Iris pigment epithelial cell (primary cell): ENCODE data around the gene LRRC28.

Experiments
- DNase-seq: peaks from one replicate; pipeline ENCODE4 v3.0.0-alpha.2; 2011; ENCODE audit warnings: low read depth

LRRC28 gene

DNA sequence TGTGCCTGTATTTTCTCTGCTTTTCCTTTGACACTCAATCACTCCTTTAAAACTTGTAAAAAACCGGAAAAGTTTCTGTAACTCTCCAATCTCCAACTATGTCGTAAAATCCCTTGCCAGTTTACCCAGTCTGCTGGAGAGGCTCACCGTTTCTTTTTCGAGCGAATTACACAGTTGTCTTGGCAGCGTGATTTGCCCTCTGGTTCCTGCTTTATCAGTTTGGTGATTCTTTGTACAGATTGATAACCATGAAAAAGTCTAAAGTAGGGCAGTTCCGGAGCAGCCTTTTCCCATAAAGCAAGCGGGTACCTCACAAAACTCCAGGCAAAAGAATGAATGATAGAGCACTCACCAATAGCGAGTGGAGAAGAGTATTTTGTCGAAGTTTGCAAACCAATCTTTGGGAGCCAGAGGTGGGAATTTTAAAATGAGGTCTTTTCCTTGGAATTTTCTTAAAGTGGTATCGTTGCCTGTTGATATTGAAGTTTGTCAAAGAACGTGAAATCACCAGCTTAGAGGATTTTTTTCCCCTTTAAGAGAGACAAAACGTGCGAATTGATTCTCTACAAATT, 1.9 kb upstream of the LRRC28 start, which contains the start of gene TTC23:
TTC23 (minus strand) TSS at position 312 of the 572 bp plus-strand sequence. CDS start 20,869 bp downstream, outside the sequence.
- peak; percentile 92 for DNase-seq

DNA sequence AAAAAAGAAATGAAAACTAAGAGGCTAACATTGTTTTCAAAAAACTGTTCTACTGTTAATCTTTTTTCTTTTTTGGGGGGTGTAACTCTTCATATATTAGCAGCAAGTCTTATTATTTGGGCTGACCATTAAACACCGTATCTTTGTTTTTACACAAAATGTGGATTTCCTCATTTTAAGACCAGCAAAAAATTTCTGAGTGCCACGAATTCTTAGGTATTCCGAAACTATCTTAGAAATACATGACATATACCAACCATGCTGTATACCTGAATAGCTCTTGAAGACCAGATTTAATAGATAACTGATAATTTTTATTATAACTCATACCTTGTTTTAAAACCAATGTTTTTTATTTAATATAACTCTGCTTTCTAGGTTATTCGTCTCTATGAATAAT, 1.3 kb upstream of the LRRC28 start:
- no peak for DNase-seq

DNA sequence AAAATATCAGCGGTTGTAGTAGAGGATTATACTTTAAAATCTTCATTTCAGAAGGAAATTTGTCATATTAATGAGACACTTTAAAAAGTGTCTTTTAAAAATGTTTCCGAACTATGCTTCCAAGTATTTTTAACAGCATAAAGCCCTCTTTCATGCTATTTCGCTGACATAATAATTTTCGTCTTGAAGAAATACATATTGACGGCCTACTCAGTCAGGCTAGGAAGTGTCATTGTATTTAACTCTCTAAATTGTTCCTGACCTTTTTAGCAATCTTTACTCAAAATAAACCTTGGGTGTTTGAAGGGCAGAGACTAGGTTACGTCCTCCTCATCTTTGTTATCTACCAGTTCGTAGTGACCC, 806 bp upstream of the LRRC28 start:
- no peak for DNase-seq

DNA sequence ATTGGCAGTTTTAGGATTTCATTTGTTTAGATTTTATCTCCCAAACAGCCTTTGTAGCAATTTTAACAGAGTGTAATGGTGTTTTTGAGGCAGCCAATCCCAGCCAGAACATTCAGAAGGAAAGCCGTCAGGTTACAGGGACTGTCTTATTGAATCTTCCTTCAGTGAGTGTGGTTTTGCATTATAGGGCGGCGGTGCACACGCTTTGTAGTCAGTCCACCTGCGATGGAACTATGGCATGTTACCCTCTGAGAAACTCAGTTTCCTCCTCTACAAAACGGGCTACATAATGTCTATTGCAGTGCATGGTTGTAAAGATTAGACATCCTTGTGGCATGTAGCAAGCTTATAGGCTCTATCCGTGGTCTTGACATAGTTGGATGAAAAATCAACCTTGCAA, 1.0 kb downstream of the LRRC28 start:
- no peak for DNase-seq

DNA sequence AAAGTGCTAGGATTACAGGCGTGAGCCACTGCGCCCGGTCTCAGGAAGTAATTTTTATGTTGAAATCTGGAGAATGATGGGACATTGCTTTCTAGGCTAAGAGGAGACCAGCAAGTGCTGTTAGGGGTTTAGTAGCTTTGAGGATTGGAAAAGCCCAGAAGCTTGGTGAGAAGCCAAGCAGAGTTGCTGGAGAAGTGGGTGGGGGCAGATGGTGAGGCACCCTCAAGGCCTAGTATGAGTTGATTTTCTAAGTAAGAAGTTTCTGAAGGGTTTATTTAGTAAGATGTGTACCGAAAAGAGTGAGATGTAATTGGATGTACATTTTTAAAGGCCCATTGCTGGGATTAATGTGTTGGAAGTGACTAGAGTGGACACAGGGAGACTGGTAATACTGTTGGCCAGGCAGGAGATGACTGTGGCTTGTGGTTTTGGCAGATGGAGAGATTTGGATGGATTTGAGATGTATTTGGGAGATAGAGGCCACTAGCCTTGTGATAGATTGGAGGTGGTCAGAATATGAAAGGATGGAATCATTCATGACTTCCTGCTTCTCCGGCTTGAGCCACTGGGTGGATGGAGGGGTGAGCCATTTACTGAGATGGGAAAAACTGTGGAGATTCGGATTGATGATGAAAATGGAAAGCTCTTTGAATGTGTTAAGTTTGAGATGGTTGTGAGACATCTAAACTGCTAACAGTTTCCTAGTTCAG, 2.3 kb downstream of the LRRC28 start:
- DNase-seq, result peak; percentile 68

DNA sequence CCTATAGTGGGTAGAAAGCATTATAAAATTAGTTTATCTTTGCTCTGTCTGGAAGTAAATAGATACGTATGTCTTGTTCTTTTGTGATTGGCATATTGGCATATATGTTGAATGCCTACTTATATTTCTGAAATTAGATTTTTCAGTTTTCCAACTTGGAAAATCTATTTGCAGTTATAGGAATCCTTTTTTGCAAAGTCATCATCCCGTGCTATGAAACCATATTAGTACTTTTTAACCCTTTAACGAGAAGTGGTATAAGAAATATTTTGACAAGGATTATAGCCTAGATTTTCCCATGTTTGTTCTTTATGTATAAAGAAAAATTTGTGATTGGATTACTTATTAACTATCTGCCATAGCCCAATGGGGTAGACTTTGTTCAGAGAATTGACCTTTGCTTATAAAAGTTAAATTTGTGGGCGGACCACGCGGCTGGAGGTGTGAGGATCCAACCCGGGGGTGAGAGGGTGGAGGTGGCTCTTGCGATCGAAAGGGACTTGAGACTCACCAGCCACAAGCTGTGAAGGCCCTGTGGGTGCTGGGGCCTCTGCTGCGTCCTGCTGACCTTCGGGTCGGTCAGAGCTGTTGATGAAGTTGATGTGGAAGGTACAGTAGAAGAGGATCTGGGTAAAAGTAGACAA, 5.9 kb downstream of the LRRC28 start:
- no peak for DNase-seq

DNA sequence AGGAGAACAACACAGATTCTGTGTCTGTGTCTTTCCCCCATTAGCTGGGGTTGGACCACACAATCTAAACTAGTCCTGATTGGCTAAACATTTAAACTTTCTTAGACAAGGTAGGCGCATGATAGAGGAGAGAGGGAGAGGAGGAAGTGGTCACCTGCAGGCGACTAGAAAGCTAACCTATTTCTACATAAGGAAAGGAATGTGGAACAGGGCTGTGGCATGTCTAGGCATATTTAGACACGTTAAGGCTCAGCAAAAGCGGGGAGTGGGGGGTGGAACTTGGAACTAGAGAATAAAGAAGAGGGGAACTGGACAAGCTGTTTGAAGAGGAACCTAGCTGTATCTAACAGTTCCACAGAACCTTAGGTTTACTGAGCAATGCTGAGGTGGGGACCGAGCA, 12.8 kb downstream of the LRRC28 start:
- DNase-seq, result no peak

DNA sequence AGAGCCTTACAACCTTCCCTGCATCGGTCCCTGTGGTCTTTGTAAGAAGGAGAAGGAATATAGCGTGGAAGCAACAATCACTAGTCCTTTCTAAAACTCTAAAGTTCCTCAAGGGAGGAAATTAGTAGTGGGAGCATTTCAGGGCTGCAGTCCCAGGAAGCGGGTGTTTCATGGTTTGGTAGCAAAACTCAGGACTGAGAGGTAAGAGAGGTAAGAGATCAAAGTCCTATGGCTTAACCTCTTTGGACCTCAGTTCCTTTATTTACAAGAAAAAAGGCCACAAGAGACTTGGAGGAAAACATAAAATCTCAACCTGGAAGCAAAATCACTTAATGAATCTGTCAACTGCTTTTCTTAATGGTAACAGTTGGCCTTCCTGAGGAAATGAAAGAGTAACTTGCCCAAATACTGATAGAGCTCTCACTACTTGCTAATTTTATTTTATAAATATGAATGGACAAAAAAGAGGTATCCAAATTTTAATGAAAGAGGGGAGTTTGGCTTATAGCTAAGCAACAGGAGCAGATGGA, 14.3 kb downstream of the LRRC28 start:
- DNase-seq, result no peak

DNA sequence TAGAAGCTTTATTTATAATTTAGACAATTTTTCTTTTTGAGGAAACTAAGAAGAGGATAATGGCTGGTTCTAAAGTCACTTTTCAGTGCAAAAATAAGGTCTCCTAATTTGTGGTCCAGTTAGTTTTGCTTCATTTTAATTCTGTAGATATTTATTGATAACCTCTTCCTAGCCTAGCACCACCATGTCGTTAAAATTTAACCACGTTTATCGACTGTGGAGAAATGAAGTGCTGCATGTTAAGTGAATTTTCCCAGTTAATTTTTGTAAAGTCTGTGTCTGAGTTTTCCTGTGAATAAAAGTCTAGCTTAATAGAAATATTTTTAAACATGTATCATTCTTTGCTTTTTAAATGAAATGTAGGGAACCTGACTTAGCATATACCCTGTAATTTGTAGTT, 16.7 kb downstream of the LRRC28 start:
- no peak for DNase-seq

DNA sequence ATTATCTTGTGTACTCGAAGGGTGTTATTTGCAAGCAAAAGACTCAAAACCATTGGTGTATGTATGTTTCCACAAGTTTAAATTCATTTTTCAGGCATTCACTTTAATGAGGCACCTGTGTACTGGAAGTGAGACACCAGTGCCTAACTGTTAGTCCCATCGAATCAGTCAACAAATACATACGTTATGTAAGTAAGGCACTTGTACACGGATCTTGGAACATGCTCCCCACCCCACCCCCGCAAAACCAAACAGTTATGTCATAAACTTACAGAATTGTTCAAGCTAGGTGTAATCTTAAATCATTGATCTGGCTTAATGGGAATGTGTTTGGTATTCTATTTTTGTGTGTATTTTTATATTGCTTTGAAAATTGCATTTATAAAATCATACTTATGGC, 17.1 kb downstream of the LRRC28 start:
- no peak for DNase-seq

DNA sequence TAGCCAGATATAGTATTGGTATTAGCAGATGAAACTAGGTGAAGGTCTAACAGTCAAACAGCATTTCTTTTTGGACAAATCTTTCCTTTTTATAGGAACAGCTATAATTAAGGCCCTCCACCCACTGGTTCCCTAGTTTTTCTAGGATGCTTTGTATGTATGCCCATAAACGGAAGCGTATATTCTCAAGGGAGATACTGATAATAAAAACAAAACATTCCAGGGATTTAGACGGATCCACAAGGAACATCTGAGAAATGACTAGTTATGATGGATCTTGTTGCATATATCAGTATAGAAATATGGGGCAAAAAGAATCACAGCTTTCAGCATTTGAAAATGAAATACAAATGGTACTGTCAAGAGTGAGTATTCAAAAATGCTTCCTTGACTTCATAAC, 22.5 kb downstream of the LRRC28 start:
- no peak for DNase-seq

DNA sequence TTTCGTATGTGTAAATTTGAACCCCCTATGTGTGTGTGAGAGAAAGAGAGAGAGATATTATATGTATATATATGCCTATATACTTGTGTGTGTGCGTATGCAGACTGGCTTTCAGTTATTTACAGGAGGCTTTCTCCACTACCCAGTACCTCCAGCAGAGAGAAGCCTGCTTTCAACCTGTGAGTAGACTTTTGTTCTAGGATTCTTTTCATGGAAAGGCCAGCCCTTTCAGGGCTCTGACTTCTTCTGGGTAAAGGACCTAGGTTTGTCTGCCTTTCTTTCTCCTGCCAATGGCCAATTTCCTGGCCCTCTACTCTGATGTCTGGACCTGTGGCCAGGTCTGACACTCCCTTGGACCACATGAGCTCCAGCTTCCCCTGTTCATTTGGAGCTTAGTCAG, 23.8 kb downstream of the LRRC28 start:
- DNase-seq, result no peak

DNA sequence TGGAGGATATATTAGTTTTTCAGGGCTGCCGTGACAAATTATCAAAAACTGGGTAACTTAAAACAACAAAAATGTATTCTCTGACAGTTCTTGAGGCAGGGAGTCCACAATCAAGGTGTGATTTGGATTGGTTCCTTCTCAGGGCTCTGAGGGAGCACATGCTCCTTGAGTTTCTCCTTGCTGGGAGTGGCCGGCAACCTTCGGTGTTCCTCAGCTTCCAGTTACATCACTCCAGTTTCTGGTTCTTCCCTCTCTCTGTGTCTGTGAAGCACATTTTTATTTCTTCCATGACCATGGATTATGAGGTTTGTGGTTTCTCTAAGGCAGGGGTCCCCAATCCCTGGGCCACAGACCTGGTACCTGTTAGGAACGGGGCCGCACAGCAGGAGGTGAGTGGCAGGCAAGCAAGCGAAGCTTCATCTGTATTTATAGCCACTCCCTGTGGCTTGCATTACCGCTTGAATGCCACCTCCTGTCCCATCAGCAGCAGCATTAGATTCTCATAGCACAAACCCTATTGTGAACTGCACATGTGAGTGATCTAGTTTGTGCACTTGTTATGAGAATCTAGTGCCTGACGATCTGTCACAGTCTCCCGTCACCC, 24.3 kb downstream of the LRRC28 start:
- DNase-seq, result no peak

DNA sequence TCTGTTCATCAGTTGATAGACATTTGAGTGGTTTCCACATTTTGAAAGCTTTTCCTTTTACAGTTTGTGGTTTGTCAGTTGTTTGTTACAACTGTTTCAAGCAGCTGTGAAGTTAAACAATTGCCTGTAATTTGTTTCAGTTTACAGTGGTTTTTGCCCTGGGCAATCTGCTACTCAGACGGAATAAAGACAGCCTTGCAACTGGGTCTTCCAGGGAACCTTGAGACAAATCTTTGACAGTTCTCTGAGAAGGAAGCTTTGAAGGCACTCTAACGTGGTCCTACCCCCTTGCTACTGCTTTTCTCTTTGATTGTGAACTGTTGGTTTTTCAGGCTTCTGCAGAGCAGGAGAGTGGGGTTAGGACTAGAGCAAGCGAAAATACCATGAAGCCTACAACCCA, 28.0 kb downstream of the LRRC28 start:
- no peak for DNase-seq

DNA sequence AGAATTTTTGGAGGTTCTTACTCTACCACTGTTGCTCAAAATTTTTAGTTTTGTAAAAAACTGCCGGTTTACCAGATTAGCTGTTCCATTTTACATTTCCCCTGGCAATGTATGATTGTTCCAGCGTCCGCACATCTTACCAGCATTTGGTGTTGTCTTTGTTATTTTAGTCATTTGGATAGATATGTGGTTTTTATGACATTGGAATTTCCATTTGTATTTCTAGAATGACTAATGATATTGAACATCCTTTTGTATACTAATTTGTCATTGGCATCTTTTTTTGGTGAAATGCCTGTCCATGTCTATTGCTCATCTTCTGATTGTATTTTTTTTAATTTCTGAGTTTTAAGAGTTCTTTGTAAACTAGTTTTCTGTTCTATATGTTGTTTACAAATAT, 28.5 kb downstream of the LRRC28 start:
- no peak for DNase-seq

DNA sequence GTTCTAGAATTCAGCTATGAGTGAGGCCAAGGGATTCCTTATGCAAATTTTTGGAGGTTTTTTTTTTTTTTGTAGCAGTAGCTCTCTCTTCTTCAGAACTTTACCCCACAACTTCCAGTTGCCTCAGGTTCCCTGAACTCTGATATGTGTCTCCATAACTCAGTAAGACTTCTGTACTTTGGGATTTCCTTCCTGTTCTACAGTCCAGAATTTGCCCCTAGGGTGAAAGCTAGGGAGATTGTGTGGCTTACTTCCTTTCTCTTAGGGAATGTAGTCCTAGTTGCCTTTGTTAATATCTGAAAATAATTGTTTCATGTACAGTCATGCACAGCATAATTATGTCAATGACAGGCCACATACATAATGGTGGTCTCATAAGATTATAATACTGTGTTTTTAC, 30.8 kb downstream of the LRRC28 start:
- DNase-seq, result no peak

DNA sequence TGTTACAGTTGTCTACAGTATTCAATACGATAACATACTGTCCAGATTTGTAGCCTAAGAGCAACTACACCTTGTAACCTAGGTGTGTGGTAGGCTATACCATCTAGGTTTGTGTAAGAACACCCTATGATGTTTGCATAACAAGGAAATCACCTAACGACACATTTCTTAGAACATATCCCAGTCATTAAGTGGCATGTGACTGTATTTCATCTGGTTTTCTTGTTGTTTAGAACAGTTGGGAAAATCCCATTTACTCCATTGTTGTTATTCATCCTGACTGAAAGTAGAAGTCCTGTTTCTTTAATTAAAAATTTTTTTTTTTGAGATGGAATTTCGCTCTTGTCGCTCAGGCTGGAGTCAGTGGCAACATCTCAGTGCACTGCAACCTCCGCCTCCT, 31.3 kb downstream of the LRRC28 start:
- no peak for DNase-seq

DNA sequence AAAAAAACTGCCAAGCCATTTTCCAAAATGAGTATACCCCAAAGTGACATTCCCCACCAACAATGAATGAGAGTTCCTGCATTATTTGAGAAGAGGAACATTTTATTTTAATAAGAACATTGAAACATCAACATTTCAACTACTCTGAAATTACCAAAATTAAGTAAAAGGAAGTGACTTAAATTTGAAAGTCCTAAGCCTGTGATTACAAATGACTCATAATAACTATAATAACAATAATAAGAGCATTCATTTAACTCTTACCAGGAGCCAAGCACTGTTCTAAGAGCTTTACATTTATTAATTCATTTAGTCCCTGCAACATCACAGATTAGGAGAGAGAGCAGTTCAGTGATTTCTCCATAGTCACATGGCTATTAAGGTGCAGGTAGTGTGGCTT, 32.4 kb downstream of the LRRC28 start:
- DNase-seq, result no peak

DNA sequence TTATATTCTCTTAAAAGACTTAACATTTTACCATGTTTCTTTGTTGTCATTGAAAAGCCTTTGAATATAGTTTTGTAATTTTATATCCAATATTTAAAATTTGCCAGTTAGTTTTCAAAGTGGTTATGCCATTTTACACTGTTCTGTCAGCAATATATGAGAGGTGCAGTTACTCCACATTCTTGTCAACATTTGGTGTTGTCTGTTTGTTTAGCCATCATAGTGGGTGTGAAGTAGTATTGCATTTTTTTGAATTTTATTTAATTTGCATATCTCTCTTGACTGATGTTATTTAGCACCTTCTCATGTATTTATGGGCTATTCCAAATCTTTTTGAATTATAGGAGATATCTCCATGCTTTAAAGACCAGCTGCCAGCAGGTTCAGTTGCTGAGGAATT, 40.4 kb downstream of the LRRC28 start:
- no peak for DNase-seq

DNA sequence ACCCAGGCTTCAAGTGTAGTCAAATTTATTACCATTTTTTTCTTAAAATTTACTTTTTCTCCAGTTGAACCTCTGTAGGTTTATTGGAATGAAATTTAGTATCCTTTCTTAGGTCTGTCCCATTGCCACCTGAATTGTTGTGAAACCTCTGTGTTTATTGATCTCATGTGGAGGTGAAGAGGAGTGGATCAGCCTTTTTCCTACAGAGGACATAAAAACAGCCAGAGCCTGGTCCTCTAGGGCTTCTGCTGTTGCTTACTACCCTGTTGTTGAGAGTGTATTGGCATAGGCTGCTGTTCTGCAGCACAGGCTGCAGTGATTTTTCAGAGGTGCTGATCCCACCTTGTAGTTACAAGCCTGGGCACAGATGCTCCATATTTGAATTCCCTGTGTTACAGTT, 44.6 kb downstream of the LRRC28 start:
- no peak for DNase-seq

DNA sequence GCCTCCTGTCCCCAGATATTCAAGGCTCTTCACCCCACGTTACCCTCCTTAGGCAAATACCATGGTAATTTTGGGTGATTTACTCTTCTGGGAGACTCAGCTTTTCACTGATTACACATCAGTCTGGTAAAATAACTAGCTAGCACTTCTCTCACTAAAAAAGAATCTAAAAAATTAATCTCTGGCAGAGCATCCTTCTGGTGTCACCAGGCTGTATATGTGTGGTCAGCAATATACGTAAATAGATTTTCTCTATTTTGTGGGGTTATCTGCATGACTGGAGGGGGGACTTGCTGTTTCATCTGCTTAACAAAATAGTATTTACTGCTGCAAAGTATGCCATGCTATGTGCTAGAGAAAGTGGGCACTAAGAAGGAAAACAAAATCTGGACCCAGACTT, 45.1 kb downstream of the LRRC28 start:
- no peak for DNase-seq

DNA sequence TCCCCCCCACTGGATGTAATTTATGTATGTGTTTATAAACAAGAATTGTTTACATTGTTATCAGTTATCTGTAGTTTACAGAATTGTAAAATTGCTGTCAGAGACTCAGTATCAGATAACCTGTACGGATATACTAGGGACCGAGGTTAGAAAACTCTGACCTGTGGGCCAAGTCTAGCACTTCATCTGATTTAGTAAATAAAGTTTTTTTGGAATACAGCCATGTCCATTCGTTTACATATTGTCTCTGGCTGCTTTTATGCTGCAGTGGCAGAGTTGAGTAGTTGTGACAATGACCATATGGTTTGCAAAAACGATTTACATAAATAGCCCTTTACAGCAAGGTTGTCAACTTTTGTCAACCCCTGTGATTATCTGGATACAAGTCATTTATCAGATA, 52.6 kb downstream of the LRRC28 start:
- DNase-seq, result no peak
